ENCODE data around the gene NIT2. TPM values are rescaled to one million over a fixed set of nuclear protein-coding genes. Genes with fewer than 3 reads are reported as not detected.
"Not testable (repeated sequence)": the region's sequence is repeated elsewhere in the genome, so short reads cannot be mapped to it uniquely, and the experiment has no call there.

The NIT2 gene
- total and polyA plus RNA-seq, 2 of the 4 experiments (the other 2 are of a cell fraction) = 12.4 to 27.1 TPM

- H3K36me3 ChIP-seq (ENCODE audit: control insufficient read depth, insufficient read depth, low read length) = peaks cover 36% of the 10 kb centered on the region
- H3K18ac ChIP-seq (ENCODE audit: low read depth, low read length) = no peak overlapping the region
- H3K27ac ChIP-seq (ENCODE audit: insufficient read depth, low read length) = no peak overlapping the region
- no peaks in the 10 kb centered on the region for H3K27me3 ChIP-seq (ENCODE audit: control insufficient read depth, insufficient read depth, low read length)
- no peaks in the 10 kb centered on the region; the same call in 1 of the 2 replicates for H3K9me3 ChIP-seq (ENCODE audit: control insufficient read depth, insufficient read depth, low read length)
- peaks cover 3 to 8% of the 10 kb centered on the region in 2 experiments; a peak in 1 of 4 replicates for H3K79me1 ChIP-seq (ENCODE audit: low read depth in 1 of 2, low read length in 2 of 2)
- no peak overlapping the region for H4K91ac ChIP-seq (ENCODE audit: insufficient read depth, low read depth, low read length)
- H2BK5ac ChIP-seq (ENCODE audit: low read depth, low read length, poor library complexity, severe bottlenecking) = no peak overlapping the region
- no peaks in the 10 kb centered on the region for H4K20me1 ChIP-seq (ENCODE audit: insufficient read depth, low read length)
- DNase-seq = no peak
- no peak overlapping the region for H3K4me2 ChIP-seq (ENCODE audit: low read depth, low read length)
- no peak for ATAC-seq (ENCODE audit: low read depth)
- H3K23ac ChIP-seq (ENCODE audit: low read depth, low read length) = no peak overlapping the region
- no peak overlapping the region for H4K5ac ChIP-seq (ENCODE audit: low read depth, low read length)
- H3K4me3 ChIP-seq (ENCODE audit: insufficient read depth, low read depth, low read length) = no peak overlapping the region
- in situ Hi-C loops (cut with MboI; ENCODE audit: low sequenced_read_pairs) (no loop called here), intact Hi-C loops (cut with micrococcal nuclease) (no loop called here), dilution Hi-C loops (cut with HindIII; ENCODE audit: low sequenced_read_pairs, unreplicated experiment) (no loop called here)
- H3K14ac ChIP-seq (replicated peaks; ENCODE audit: low read depth, low read length) = no peak overlapping the region
- no peak overlapping the region for H3K56ac ChIP-seq (ENCODE audit: extremely low read depth, insufficient read depth, low read length)
- H3K9me1 ChIP-seq (ENCODE audit: insufficient read depth, low read length) = no peaks in the 10 kb centered on the region
- no peak overlapping the region for H2BK20ac ChIP-seq (ENCODE audit: low read depth, low read length)
- BruUV-seq (replicated peaks) = no TSS peak
- no peak overlapping the region for H2AK5ac ChIP-seq (ENCODE audit: low read depth, low read length)
- ChIA-PET CTCF (no interaction called here), POLR2A (ENCODE audit: unreplicated experiment) (no interaction called here)
- H4K8ac ChIP-seq (ENCODE audit: low read depth in 2 of 2, low read length in 2 of 2) = no peak overlapping the region
- H3K4ac ChIP-seq (ENCODE audit: low read depth, low read length) = no peak overlapping the region
- no peaks in the 10 kb centered on the region for H3K4me1 ChIP-seq (ENCODE audit: control insufficient read depth, insufficient read depth, low read length)
- no peak overlapping the region for H2BK120ac ChIP-seq (ENCODE audit: low read depth, low read length)
- no peak overlapping the region for H2AK9ac ChIP-seq (replicated peaks; ENCODE audit: low read depth, low read length, poor library complexity)
- no peak overlapping the region for H3K9ac ChIP-seq (ENCODE audit: low read depth, low read length)
- no peak overlapping the region for H2BK15ac ChIP-seq (ENCODE audit: low read depth, low read length)
- TF ChIP-seq CEBPB (IDR thresholded peaks at IDR 0.05; ENCODE audit: low read depth, low read length) = no peak
- no peak for TF ChIP-seq POLR2A (IDR thresholded peaks at IDR 0.05; ENCODE audit: low read depth, low read length)
- no peak for TF ChIP-seq SMC3 (IDR thresholded peaks at IDR 0.05; ENCODE audit: low read depth, low read length)
- TF ChIP-seq RFX5 (IDR thresholded peaks at IDR 0.05; ENCODE audit: low read depth, low read length) = no peak
- TF ChIP-seq MAFK (IDR thresholded peaks at IDR 0.05; ENCODE audit: low read depth, low read length) = no peak
- TF ChIP-seq USF2 (IDR thresholded peaks at IDR 0.05; ENCODE audit: low read depth, low read length) = no peak
- TF ChIP-seq RCOR1 (IDR thresholded peaks at IDR 0.05; ENCODE audit: insufficient replicate concordance, low read length) = no peak
- no peak for TF ChIP-seq RAD21 (IDR thresholded peaks at IDR 0.05; ENCODE audit: low read length)
- TF ChIP-seq BHLHE40 (IDR thresholded peaks at IDR 0.05; ENCODE audit: low read depth, low read length) = no peak
- TF ChIP-seq MXI1 (IDR thresholded peaks at IDR 0.05; ENCODE audit: borderline replicate concordance, low read depth, low read length) = no peak
- no peak for TF ChIP-seq CHD1 (IDR thresholded peaks at IDR 0.05; ENCODE audit: low read depth, low read length)
- H2AFZ ChIP-seq (replicated peaks; ENCODE audit: low read length, poor library complexity) = no peak overlapping the region
- no CpG with 5 or more reads among the region's 5 CpGs for WGBS, 2 experiments (ENCODE audit: extremely low coverage in 2 of 2, insufficient read length in 1 of 2)
Measured at GRCh38 chr3:100348727-100349126, 14.2 kb downstream of the NIT2 start.

GRCh38 chr3:100351770-100352169 lies 17.2 kb downstream of the NIT2 start:
- H3K9me1 ChIP-seq (ENCODE audit: insufficient read depth, low read length); H2BK20ac ChIP-seq (ENCODE audit: low read depth, low read length); H2BK5ac ChIP-seq (ENCODE audit: low read depth, low read length, poor library complexity, severe bottlenecking); H2BK15ac ChIP-seq (ENCODE audit: low read depth, low read length); H3K4me1 ChIP-seq (ENCODE audit: control insufficient read depth, insufficient read depth, low read length); H4K20me1 ChIP-seq (ENCODE audit: insufficient read depth, low read length); DNase-seq; H2BK120ac ChIP-seq (ENCODE audit: low read depth, low read length); H2AFZ ChIP-seq (replicated peaks; ENCODE audit: low read length, poor library complexity); H4K91ac ChIP-seq (ENCODE audit: insufficient read depth, low read depth, low read length); H3K4me3 ChIP-seq (ENCODE audit: insufficient read depth, low read depth, low read length); H3K56ac ChIP-seq (ENCODE audit: extremely low read depth, insufficient read depth, low read length); POLR2A ChIA-PET (ENCODE audit: unreplicated experiment); H3K27ac ChIP-seq (ENCODE audit: insufficient read depth, low read length); H3K23ac ChIP-seq (ENCODE audit: low read depth, low read length); in situ Hi-C loops (cut with MboI; ENCODE audit: low sequenced_read_pairs); H2AK9ac ChIP-seq (replicated peaks; ENCODE audit: low read depth, low read length, poor library complexity); ATAC-seq (ENCODE audit: low read depth); H3K18ac ChIP-seq (ENCODE audit: low read depth, low read length); H3K4ac ChIP-seq (ENCODE audit: low read depth, low read length); H2AK5ac ChIP-seq (ENCODE audit: low read depth, low read length); BruUV-seq (replicated peaks); dilution Hi-C loops (cut with HindIII; ENCODE audit: low sequenced_read_pairs, unreplicated experiment); H3K79me1 ChIP-seq (ENCODE audit: low read depth in 1 of 2, low read length in 2 of 2); CTCF ChIA-PET; H3K9ac ChIP-seq (ENCODE audit: low read depth, low read length); H4K5ac ChIP-seq (ENCODE audit: low read depth, low read length); H3K14ac ChIP-seq (replicated peaks; ENCODE audit: low read depth, low read length); H3K27me3 ChIP-seq (ENCODE audit: control insufficient read depth, insufficient read depth, low read length); H3K9me3 ChIP-seq (ENCODE audit: control insufficient read depth, insufficient read depth, low read length); H4K8ac ChIP-seq (ENCODE audit: low read depth in 2 of 2, low read length in 2 of 2); H3K4me2 ChIP-seq (ENCODE audit: low read depth, low read length); intact Hi-C loops (cut with micrococcal nuclease): not testable (repeated sequence)
- no CpG with 5 or more reads among the region's 2 CpGs for WGBS, 2 experiments (ENCODE audit: extremely low coverage in 2 of 2, insufficient read length in 1 of 2)
- peaks cover 40% of the 10 kb centered on the region for H3K36me3 ChIP-seq (ENCODE audit: control insufficient read depth, insufficient read depth, low read length)
